GM18861 (cell line): ENCODE measurements around the gene TMEM37.

Experiments used
- ATAC-seq: cut with Tn5 transposase; IDR thresholded peaks from one replicate; pipeline ENCODE4 v1.9.1; 2021; ENCODE audit not compliant: unreplicated experiment

The TMEM37 gene

DNA sequence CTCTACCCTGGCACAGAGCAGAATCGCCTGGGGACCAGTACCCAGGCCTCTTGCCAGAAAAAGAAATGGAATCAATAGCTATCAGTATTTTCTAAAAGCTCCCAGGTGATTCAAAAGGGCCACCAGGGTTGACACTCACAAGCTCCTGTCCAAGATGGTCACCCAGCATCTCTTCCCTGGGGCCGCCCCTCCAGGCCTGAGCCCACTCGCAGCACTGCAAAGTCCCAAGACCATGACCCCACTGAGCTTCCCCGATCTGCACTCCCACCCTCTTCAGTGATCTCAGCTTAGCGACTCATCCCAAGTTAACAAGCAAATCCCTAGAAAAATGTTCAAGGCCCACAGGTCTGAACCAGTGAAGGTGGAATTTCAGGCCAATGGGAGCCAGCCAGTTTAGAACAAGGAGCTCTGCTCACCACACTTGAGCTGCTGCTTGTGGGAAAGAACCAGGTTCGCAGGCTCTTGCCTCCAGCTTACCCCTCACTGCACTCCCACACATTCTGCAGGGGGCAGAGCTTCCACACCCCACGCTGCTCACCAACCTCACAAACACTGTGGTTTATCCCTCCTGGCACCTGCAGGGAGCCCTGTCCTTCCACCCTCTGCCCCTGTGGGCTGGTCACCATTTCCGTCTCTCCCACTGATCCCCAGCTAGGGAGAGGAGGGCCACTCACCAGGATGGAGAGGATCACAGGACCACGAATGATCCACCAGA lies 19.8 kb downstream of the TMEM37 start:
- no peak for ATAC-seq

- ATAC-seq, result no peak
These were observed 22.4 kb downstream of the TMEM37 start for GRCh38 chr2:119453972-119454593.

DNA sequence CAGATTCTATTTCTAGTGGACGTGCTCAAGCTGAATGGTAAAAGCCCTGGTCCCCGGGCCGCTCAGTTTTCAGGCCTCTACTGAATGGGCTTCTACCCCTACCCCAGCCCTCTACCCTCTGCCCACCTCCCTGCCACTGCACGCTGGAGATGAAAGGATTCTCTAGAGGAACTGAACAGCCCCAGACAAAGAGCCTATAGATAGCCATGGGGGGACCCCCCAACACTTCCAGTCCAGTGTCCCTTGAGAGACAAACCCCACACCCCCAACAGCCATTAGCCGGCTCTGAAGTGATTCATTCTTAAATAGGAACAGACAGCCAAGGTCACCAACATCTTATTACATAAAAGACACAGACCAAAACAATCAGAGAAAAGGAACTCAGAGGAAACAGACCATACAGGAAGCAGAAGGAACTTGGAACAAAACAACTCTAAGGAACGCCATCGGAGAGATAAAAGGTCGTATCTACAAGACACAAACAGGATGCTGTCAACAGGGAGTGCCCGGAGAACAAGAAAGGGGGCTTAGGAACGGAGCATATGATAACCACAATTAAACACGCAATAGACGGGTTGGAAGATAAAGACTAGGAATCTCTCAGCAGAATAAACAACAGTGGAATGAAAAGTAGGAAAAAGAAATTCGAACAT lies 23.5 kb downstream of the TMEM37 start:
- no peak for ATAC-seq

GRCh38 chr2:119460076-119460475 lies 28.4 kb downstream of the TMEM37 start:
- ATAC-seq, result no peak

DNA sequence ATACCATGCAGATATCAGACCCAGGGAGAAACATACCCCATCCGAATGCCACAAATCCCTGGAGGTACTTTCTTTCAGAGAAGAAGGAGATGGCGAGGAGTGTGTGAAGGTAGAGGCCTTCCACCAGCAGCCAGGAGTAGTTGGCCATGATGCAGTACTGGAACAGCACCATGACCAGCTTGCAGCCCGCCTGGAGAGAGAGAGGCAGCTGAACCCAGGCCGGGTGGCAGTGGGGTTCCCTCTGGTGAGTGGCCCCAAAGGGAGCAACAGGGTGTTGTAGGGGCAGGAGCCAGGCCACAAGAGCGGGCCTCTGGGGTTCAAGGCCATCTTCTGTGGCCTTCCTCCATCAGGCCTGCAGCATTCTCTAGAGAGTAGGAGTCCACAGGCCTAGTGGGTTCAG lies 30.2 kb downstream of the TMEM37 start:
- ATAC-seq, result no peak

GRCh38 chr2:119462574-119462973 lies 30.9 kb downstream of the TMEM37 start:
- no peak for ATAC-seq

GRCh38 chr2:119463136-119463535 lies 31.5 kb downstream of the TMEM37 start:
- no peak for ATAC-seq

DNA sequence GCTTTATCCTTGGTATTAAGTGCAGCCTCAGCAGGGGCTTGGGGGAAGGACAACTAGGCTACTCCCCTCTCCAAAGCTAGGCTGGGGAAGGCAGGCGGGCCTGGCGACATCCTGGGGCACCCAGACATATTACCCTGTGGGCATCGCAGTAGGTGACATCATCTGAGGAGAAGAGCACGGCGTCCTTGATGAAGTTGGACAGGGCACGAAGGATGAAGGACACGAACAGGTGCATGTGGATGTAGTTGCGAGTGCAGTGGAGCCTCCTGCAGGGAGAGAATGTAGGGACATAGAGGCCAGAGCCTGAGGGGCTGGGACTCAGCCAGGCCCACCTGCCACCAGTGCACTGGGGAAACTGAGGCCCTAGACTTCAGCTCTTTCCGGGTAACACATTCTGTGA lies 32.3 kb downstream of the TMEM37 start:
- no peak for ATAC-seq

- ATAC-seq, result no peak
These were observed 33.3 kb downstream of the TMEM37 start for GRCh38 chr2:119464981-119465380.

DNA sequence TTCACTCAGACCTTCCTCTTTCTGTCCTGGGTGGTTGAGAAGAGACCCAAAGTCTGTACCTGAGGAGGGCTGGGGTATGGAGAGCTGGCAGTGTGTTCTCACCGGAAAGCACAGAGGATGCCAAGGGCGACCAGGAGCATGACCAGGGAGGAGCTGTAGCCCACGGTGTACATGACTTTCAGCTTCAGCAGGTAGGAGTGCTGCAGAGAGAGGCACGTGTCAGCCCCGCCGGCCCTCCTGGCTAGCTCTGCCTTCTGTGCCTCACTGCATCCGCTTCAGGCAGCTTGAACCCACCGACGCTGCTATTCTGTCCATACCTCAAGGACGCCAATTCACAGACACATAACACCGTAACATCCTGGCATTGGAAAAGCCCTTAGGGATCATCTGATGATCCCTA lies 34.0 kb downstream of the TMEM37 start:
- no peak for ATAC-seq

DNA sequence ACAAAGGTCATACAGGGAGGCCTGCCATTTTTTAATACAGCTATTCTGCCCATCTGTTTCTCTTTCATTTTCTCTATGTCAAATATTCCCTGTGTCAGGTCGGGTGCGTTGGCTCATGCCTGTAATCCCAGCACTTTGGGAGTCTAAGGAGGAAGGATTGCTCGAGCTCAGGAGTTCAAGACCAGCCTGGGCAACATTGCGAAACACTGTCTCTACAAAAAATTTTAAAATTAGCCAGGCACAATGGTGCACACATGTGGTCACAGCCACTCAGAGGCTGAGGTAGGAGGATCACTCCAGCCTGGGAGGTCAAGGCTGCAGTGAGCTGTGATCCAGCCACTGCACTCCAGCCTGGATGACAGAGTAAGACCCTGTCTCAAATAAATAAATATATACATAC lies 34.7 kb downstream of the TMEM37 start:
- ATAC-seq, result no peak

DNA sequence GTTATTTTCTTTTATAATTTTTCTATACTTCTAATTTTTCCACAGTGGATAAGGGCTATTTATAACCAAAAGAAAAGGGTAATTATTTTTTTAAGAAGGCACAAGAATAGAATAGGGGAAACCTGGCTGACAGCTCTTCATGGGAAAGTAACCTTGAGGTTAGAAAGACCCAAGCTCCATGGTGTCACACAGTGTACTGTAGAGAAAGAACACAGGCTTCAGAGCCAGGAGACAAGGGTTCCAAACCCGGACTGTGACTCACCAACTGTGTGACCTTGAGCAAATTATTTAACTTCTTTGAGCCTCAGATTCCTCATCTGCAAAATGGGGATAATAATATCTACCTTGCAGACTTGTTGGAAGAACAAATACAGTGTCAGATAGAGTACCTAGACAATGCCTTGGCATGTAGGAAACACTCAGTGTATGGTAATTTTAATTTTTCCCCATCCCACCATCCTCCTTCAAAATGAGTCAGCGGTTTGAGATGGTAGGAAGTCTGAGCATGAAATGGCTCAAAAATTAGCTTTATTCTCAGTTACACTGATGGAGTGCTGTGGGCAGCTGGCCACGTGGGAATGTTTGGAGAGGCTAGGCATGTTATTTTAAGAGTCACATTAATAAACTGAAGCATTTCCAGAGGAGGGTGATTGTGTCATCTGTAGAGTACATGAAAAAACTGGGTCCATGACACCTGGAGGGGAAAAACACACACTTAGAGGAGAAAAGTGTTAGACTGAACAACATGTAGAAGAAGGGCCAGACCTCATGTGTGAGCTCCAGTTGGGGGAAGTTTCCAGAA lies 36.7 kb downstream of the TMEM37 start:
- no peak for ATAC-seq

- no peak for ATAC-seq
These were observed 37.5 kb downstream of the TMEM37 start for GRCh38 chr2:119469131-119469530.

- ATAC-seq, result no peak
These were observed 38.1 kb downstream of the TMEM37 start for GRCh38 chr2:119469661-119470297.

GRCh38 chr2:119472749-119473148 lies 41.1 kb downstream of the TMEM37 start:
- ATAC-seq, result no peak

GRCh38 chr2:119473621-119474370 lies 42.1 kb downstream of the TMEM37 start:
- no peak for ATAC-seq

DNA sequence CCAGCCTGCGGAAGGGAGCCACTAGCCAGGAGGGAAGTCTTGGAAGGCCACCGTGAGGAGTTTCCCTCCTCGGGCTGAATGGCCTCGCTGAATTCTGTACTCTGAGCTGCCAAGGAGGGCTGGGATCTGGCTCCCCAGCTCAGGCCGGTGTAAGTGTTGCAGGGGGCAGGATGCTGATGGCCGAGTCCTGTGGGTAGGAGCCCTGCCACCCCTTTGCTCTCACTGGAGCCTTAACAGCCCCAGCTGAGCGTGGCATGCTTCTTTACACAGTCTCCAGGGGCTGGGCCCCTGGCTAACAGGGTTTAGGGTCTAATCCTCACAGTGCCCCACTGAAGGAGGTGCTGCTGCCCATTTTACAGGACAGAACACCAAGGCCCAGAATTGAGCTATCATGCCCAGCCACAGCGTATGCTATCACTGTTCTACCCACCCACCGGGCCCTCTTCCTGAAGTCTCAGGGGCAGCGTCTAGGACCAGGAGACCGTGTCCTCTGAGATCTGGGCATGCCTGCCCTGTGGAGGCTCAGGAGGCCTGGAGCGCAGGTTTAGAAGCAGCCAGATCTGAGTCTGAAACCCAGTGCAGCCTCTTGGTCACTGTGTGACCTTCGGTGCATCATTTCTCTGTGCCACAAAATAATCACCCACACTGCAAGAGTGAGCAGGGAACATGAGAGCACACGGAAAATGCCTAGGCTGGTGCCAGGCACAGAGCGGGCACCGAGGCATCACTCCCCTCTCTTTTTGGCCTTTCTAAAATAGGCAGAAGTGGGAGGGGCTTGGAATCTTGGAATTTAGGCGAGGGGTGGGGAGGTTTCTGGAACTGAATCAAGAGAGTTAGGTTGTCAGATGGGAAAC lies 42.9 kb downstream of the TMEM37 start:
- no peak for ATAC-seq

- no peak for ATAC-seq
These were observed 43.7 kb downstream of the TMEM37 start for GRCh38 chr2:119475225-119475856.

DNA sequence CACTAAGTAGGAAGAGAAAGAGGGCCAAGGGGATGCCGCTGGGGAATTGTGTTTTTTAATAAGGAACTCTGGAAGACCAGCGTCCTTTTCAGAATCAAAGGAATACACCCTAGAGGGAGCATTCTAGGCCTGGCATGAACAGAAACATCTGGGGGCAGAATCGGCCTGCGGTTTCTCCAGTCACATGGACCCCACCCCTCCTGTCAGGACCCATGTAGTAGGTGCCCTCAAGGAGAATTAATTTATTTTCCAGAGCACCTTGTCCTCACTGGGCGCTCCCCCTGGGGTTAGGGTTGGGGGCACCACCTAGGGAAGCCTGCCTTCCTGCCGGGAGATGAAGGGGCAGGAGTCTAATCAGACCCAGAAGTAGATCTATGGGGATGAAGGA lies 44.2 kb downstream of the TMEM37 start:
- no peak for ATAC-seq
